ENCODE data around the gene PRKCZ.

GRCh38 chr1:2168090-2168489 lies 117.9 kb downstream of the PRKCZ start:
- no peak for TF ChIP-seq EZH2 (IDR thresholded peaks at IDR 0.05; ENCODE audit: insufficient read depth, low read length)
- TF ChIP-seq CTCF (IDR thresholded peaks at IDR 0.05; ENCODE audit: insufficient read depth, low read depth, low read length), result no peak

Data from astrocyte (in vitro differentiated cells and primary cell).